Stimulated activated naive CD8-positive, alpha-beta T cell treated with anti-CD3 and anti-CD28 coated beads, Interleukin-15, amount 100 ng/mL, for 72 hours (primary cell): Measurements from ENCODE around the gene GGTLC1.

Experiments
- ATAC-seq: fragments of 150-1000 bp; cut with Tn5 transposase; 2 replicates; pipeline ENCODE4 v1.10.0; 2021; ENCODE audit warnings: mild to moderate bottlenecking, moderate library complexity
- DNase-seq, 2 donors: peaks; one replicate each; pipeline ENCODE4 v3.0.0; 2021 to 2022
- H3K27ac Mint-ChIP-seq, 2 donors: one replicate each; pipeline ENCODE4 v1.8.0; 2022; ENCODE audit warnings: mild to moderate bottlenecking in 2 of 2, mixed read lengths in 2 of 2, moderate library complexity in 2 of 2
- H3K27me3 Mint-ChIP-seq: one replicate; pipeline ENCODE4 v1.8.0; 2022; ENCODE audit warnings: mixed read lengths
- H3K4me1 Mint-ChIP-seq: one replicate; pipeline ENCODE4 v1.8.0; 2022; ENCODE audit warnings: mild to moderate bottlenecking, mixed read lengths
- H3K4me3 Mint-ChIP-seq, 2 donors: one replicate each; pipeline ENCODE4 v1.8.0; 2022; ENCODE audit warnings: mild to moderate bottlenecking in 2 of 2, mixed read lengths in 2 of 2, moderate library complexity in 1 of 2
- H3K9me3 Mint-ChIP-seq, 2 donors: one replicate each; pipeline ENCODE4 v1.8.0; 2022; ENCODE audit warnings: mixed read lengths in 2 of 2

GGTLC1 gene

GRCh38 chr20:23988561-23988960 lies at the start of gene GGTLC1:
GGTLC1 (minus strand) TSS chr20:23988779; CDS start chr20:23986611, 2,168 bp downstream.
- H3K27me3 Mint-ChIP-seq = no peaks in the 10 kb centered on the region
- H3K27ac Mint-ChIP-seq = no peak within 1 kb of the TSS
- DNase-seq (no peak), ATAC-seq (no peak)
- H3K9me3 Mint-ChIP-seq = no peaks in the 10 kb centered on the region
- no peak within 1 kb of the TSS for H3K4me3 Mint-ChIP-seq
- no peaks in the 10 kb centered on the region for H3K4me1 Mint-ChIP-seq

- H3K9me3 Mint-ChIP-seq = peaks cover 0 to 15% of the 10 kb centered on the region in 2 donors
- H3K27ac Mint-ChIP-seq = no peak overlapping the region
- no peak overlapping the region for H3K4me3 Mint-ChIP-seq
- no peaks in the 10 kb centered on the region for H3K27me3 Mint-ChIP-seq
- H3K4me1 Mint-ChIP-seq = peaks cover 25% of the 10 kb centered on the region
- ATAC-seq = no peak
- no peak for DNase-seq
Observed at GRCh38 chr20:24034820-24035219, 46.2 kb upstream of the GGTLC1 start.

GRCh38 chr20:24033565-24033964 lies 45.0 kb upstream of the GGTLC1 start:
- no peak for ATAC-seq

GRCh38 chr20:24033151-24033550 lies 44.6 kb upstream of the GGTLC1 start:
- H3K27me3 Mint-ChIP-seq = no peaks in the 10 kb centered on the region
- H3K27ac Mint-ChIP-seq = peak overlapping the region; percentile 71 to 94
- ATAC-seq = peak; percentile 97
- peaks cover 22% of the 10 kb centered on the region for H3K4me1 Mint-ChIP-seq
- H3K4me3 Mint-ChIP-seq = peak overlapping the region; percentile 8 to 32
- DNase-seq = peak; percentile 41 to 77
- H3K9me3 Mint-ChIP-seq = peaks cover 0 to 15% of the 10 kb centered on the region in 2 donors

More at GRCh38 chr20:24033565-24033964, 45.0 kb upstream of the GGTLC1 start:
- Mint-ChIP-seq H3K9me3 (peaks cover 0 to 15% of the 10 kb centered on the region in 2 donors), H3K27ac (peak overlapping the region in 1 of 2 donors; percentile 80), H3K4me1 (peaks cover 25% of the 10 kb centered on the region), H3K4me3 (peak overlapping the region in 1 of 2 donors; percentile 32), H3K27me3 (no peaks in the 10 kb centered on the region)
- no peak for DNase-seq

- Mint-ChIP-seq H3K9me3 (peaks cover 0 to 15% of the 10 kb centered on the region in 2 donors), H3K4me3 (peak overlapping the region; percentile 25 to 63), H3K4me1 (peaks cover 23% of the 10 kb centered on the region), H3K27me3 (no peaks in the 10 kb centered on the region), H3K27ac (peak overlapping the region; percentile 71 to 94)
- DNase-seq (no peak), ATAC-seq (no peak)
Observed at GRCh38 chr20:24032400-24032898, 43.9 kb upstream of the GGTLC1 start.

- Mint-ChIP-seq H3K4me1 (peaks cover 25% of the 10 kb centered on the region), H3K9me3 (peaks cover 0 to 18% of the 10 kb centered on the region in 2 donors), H3K27me3 (no peaks in the 10 kb centered on the region), H3K27ac (peak overlapping the region; percentile 96 to 97), H3K4me3 (peak overlapping the region; percentile 58 to 71)
- peak; percentile 59 to 81 for DNase-seq
- ATAC-seq = peak; percentile 98
Observed at GRCh38 chr20:24027229-24027628, 38.6 kb upstream of the GGTLC1 start.

- no peak for ATAC-seq
- DNase-seq = no peak
- peaks cover 0 to 11% of the 10 kb centered on the region in 2 donors for H3K9me3 Mint-ChIP-seq
- H3K4me1 Mint-ChIP-seq = peaks cover 21% of the 10 kb centered on the region
- H3K4me3 Mint-ChIP-seq = no peak overlapping the region
- peak overlapping the region in 1 of 2 donors; percentile 38 for H3K27ac Mint-ChIP-seq
- no peaks in the 10 kb centered on the region for H3K27me3 Mint-ChIP-seq
Observed at GRCh38 chr20:24022621-24023180, 34.1 kb upstream of the GGTLC1 start.

GRCh38 chr20:24018796-24019195 lies 30.2 kb upstream of the GGTLC1 start:
- H3K4me1 Mint-ChIP-seq = peaks cover 6% of the 10 kb centered on the region
- ATAC-seq = no peak
- H3K27ac Mint-ChIP-seq = no peak overlapping the region
- DNase-seq = no peak
- H3K27me3 Mint-ChIP-seq = no peaks in the 10 kb centered on the region
- no peak overlapping the region for H3K4me3 Mint-ChIP-seq
- no peaks in the 10 kb centered on the region for H3K9me3 Mint-ChIP-seq

- DNase-seq (no peak), ATAC-seq (no peak)
- Mint-ChIP-seq H3K27ac (peak overlapping the region in 1 of 2 donors; percentile 74), H3K4me3 (no peak overlapping the region), H3K9me3 (no peaks in the 10 kb centered on the region), H3K27me3 (no peaks in the 10 kb centered on the region), H3K4me1 (peaks cover 6% of the 10 kb centered on the region)
Observed at GRCh38 chr20:24017458-24017755, 28.8 kb upstream of the GGTLC1 start.

GRCh38 chr20:24016607-24017457 lies 28.3 kb upstream of the GGTLC1 start:
- DNase-seq (no peak), ATAC-seq (no peak)
- Mint-ChIP-seq H3K4me3 (no peak overlapping the region), H3K9me3 (no peaks in the 10 kb centered on the region), H3K27me3 (no peaks in the 10 kb centered on the region), H3K4me1 (peaks cover 6% of the 10 kb centered on the region), H3K27ac (peak overlapping the region in 1 of 2 donors; percentile 74)

GRCh38 chr20:24013953-24014352 lies 25.4 kb upstream of the GGTLC1 start:
- ATAC-seq = no peak
- peak overlapping the region in 1 of 2 donors; percentile 34 for H3K27ac Mint-ChIP-seq
- DNase-seq = no peak
- H3K9me3 Mint-ChIP-seq = no peaks in the 10 kb centered on the region
- no peaks in the 10 kb centered on the region for H3K27me3 Mint-ChIP-seq
- peaks cover 6% of the 10 kb centered on the region for H3K4me1 Mint-ChIP-seq
- no peak overlapping the region for H3K4me3 Mint-ChIP-seq

GRCh38 chr20:24011282-24011681 lies 22.7 kb upstream of the GGTLC1 start:
- H3K27me3 Mint-ChIP-seq = no peaks in the 10 kb centered on the region
- H3K9me3 Mint-ChIP-seq = no peaks in the 10 kb centered on the region
- no peak overlapping the region for H3K4me3 Mint-ChIP-seq
- no peak overlapping the region for H3K27ac Mint-ChIP-seq
- H3K4me1 Mint-ChIP-seq = no peaks in the 10 kb centered on the region
- DNase-seq (no peak), ATAC-seq (no peak)

GRCh38 chr20:24007758-24008157 lies 19.2 kb upstream of the GGTLC1 start:
- ATAC-seq (no peak), DNase-seq (no peak)
- H3K4me3 Mint-ChIP-seq = no peak overlapping the region
- no peaks in the 10 kb centered on the region for H3K4me1 Mint-ChIP-seq
- no peaks in the 10 kb centered on the region for H3K27me3 Mint-ChIP-seq
- no peaks in the 10 kb centered on the region for H3K9me3 Mint-ChIP-seq
- no peak overlapping the region for H3K27ac Mint-ChIP-seq

GRCh38 chr20:24007073-24007595 lies 18.6 kb upstream of the GGTLC1 start:
- H3K27ac Mint-ChIP-seq = no peak overlapping the region
- ATAC-seq = no peak

GRCh38 chr20:24006626-24007025 lies 18.0 kb upstream of the GGTLC1 start:
- Mint-ChIP-seq H3K4me3 (no peak overlapping the region), H3K27me3 (no peaks in the 10 kb centered on the region), H3K27ac (no peak overlapping the region), H3K4me1 (no peaks in the 10 kb centered on the region), H3K9me3 (no peaks in the 10 kb centered on the region)
- ATAC-seq = no peak
- no peak for DNase-seq

More at GRCh38 chr20:24007073-24007595, 18.6 kb upstream of the GGTLC1 start:
- no peak for DNase-seq
- Mint-ChIP-seq H3K9me3 (no peaks in the 10 kb centered on the region), H3K4me1 (no peaks in the 10 kb centered on the region), H3K27me3 (no peaks in the 10 kb centered on the region), H3K4me3 (no peak overlapping the region)

GRCh38 chr20:24004471-24004870 lies 15.9 kb upstream of the GGTLC1 start:
- no peaks in the 10 kb centered on the region for H3K4me1 Mint-ChIP-seq
- DNase-seq (no peak), ATAC-seq (no peak)
- H3K4me3 Mint-ChIP-seq = no peak overlapping the region
- no peaks in the 10 kb centered on the region for H3K27me3 Mint-ChIP-seq
- H3K9me3 Mint-ChIP-seq = no peaks in the 10 kb centered on the region
- no peak overlapping the region for H3K27ac Mint-ChIP-seq
